ENCODE data around the gene TSC2. TPM values are rescaled to one million over a fixed set of nuclear protein-coding genes. Genes with fewer than 3 reads are reported as not detected.

The TSC2 gene
- total RNA-seq, 3 donors from 2014 or later: 41.6 to 52.4 (median 48.9) TPM

GRCh38 chr16:2089706-2090480 lies 42.1 kb downstream of the TSC2 start:
- no peaks in the 10 kb centered on the region for H3K27me3 ChIP-seq
- H3K4me1 ChIP-seq: no peaks in the 10 kb centered on the region
- H3K27ac ChIP-seq: no peak overlapping the region
- no peaks in the 10 kb centered on the region for H3K36me3 ChIP-seq
- no peaks in the 10 kb centered on the region for H3K9me3 ChIP-seq
- TF ChIP-seq CTCF (IDR thresholded peaks at IDR 0.05): no peak
- no peak overlapping the region for H3K4me3 ChIP-seq
- DNase-seq (ENCODE audit: low spot score in 2 of 2): no peak
- intact Hi-C loops (cut with DNase I; ENCODE audit: low total_unique reads): no loop called here

GRCh38 chr16:2090481-2090776 lies 42.6 kb downstream of the TSC2 start:
- Histone ChIP-seq H3K9me3 (no peaks in the 10 kb centered on the region), H3K4me1 (no peaks in the 10 kb centered on the region), H3K4me3 (no peak overlapping the region), H3K27ac (no peak overlapping the region), H3K36me3 (no peaks in the 10 kb centered on the region), H3K27me3 (no peaks in the 10 kb centered on the region)
- TF ChIP-seq POLR2A (IDR thresholded peaks at IDR 0.05) (no peak), CTCF (IDR thresholded peaks at IDR 0.05) (no peak), POLR2AphosphoS5 (IDR thresholded peaks at IDR 0.05) (no peak)
- no peak for DNase-seq (ENCODE audit: low spot score in 2 of 2)
- intact Hi-C loops (cut with DNase I; ENCODE audit: low total_unique reads): no loop called here

GRCh38 chr16:2090777-2091546 lies 43.2 kb downstream of the TSC2 start:
- TF ChIP-seq CTCF (IDR thresholded peaks at IDR 0.05): peak in 1 of 3 donors; percentile 21
- TF ChIP-seq POLR2AphosphoS5 (IDR thresholded peaks at IDR 0.05): no peak
- Histone ChIP-seq H3K36me3 (no peaks in the 10 kb centered on the region), H3K4me1 (no peaks in the 10 kb centered on the region), H3K27ac (peak overlapping the region in 1 of 2 donors; percentile 52), H3K4me3 (no peak overlapping the region), H3K9me3 (no peaks in the 10 kb centered on the region), H3K27me3 (no peaks in the 10 kb centered on the region)
- intact Hi-C loops (cut with DNase I; ENCODE audit: low total_unique reads): no loop called here
- DNase-seq (ENCODE audit: low spot score in 2 of 2): peak in 1 of 2 donors; percentile 66

GRCh38 chr16:2091547-2092255 lies 43.9 kb downstream of the TSC2 start:
- no peak overlapping the region for H3K4me3 ChIP-seq
- no peaks in the 10 kb centered on the region for H3K27me3 ChIP-seq
- intact Hi-C loops (cut with DNase I; ENCODE audit: low total_unique reads): no loop called here
- peak overlapping the region in 1 of 2 donors; percentile 52 for H3K27ac ChIP-seq
- no peaks in the 10 kb centered on the region for H3K9me3 ChIP-seq
- no peaks in the 10 kb centered on the region for H3K4me1 ChIP-seq
- H3K36me3 ChIP-seq: no peaks in the 10 kb centered on the region
- no peak for TF ChIP-seq POLR2A (IDR thresholded peaks at IDR 0.05)
- no peak for DNase-seq (ENCODE audit: low spot score in 2 of 2)

- H3K27ac ChIP-seq: no peak overlapping the region
Observed at GRCh38 chr16:2092256-2092620, 44.5 kb downstream of the TSC2 start.

More at GRCh38 chr16:2092256-2092620, 44.5 kb downstream of the TSC2 start:
- no peaks in the 10 kb centered on the region for H3K36me3 ChIP-seq
- intact Hi-C loops (cut with DNase I; ENCODE audit: low total_unique reads): no loop called here
- H3K4me3 ChIP-seq: no peak overlapping the region
- no peak for DNase-seq (ENCODE audit: low spot score in 2 of 2)
- TF ChIP-seq POLR2A (IDR thresholded peaks at IDR 0.05) (no peak), CTCF (IDR thresholded peaks at IDR 0.05) (no peak), POLR2AphosphoS5 (IDR thresholded peaks at IDR 0.05) (no peak)
- H3K9me3 ChIP-seq: no peaks in the 10 kb centered on the region
- no peaks in the 10 kb centered on the region for H3K27me3 ChIP-seq
- no peaks in the 10 kb centered on the region for H3K4me1 ChIP-seq

Measured in breast epithelium (tissue), 4 donors.